MM.1S (cell line): Measurements from ENCODE around the gene PRR36.

Experiments used
- DNase-seq: peaks from one replicate; pipeline ENCODE4 v3.0.0-alpha.2; 2015
- H2AFZ ChIP-seq: fragments of 300-600 bp; sonication (generic); 2 replicates; pipeline ENCODE4 v1.6.0; 2016; ENCODE audit warnings: antibody characterized with exemption, low read length
- H3F3A ChIP-seq: fragments of 300-600 bp; sonication (generic); 2 replicates; pipeline ENCODE4 v1.6.1; 2016; ENCODE audit warnings: mild to moderate bottlenecking, antibody characterized with exemption, low read length, moderate library complexity, mixed read lengths; ENCODE audit not compliant: insufficient read depth
- H3K27ac ChIP-seq: fragments of 300-600 bp; sonication (generic); 2 replicates; pipeline ENCODE4 v1.5.1; 2016; ENCODE audit warnings: mild to moderate bottlenecking, low read length
- H3K27me3 ChIP-seq: fragments of 300-600 bp; sonication (generic); replicated peaks from 2 replicates; pipeline ENCODE4 v1.6.0; 2016; ENCODE audit warnings: low read length; ENCODE audit not compliant: insufficient read depth
- H3K36me3 ChIP-seq: fragments of 300-600 bp; sonication (generic); replicated peaks from 2 replicates; pipeline ENCODE4 v1.6.1; 2016; ENCODE audit warnings: mild to moderate bottlenecking, low read length, mixed read lengths; ENCODE audit not compliant: insufficient read depth
- H3K4me1 ChIP-seq: fragments of 300-600 bp; sonication (generic); 2 replicates; pipeline ENCODE4 v1.6.1; 2016; ENCODE audit warnings: low read length, mixed read lengths
- H3K4me2 ChIP-seq: fragments of 300-600 bp; sonication (generic); 2 replicates; pipeline ENCODE4 v1.6.0; 2016; ENCODE audit warnings: low read depth, low read length
- H3K4me3 ChIP-seq: fragments of 300-600 bp; sonication (generic); 2 replicates; pipeline ENCODE4 v1.5.1; 2016; ENCODE audit warnings: low read length, mixed read lengths
- H3K79me2 ChIP-seq: fragments of 300-600 bp; sonication (generic); 2 replicates; pipeline ENCODE4 v1.6.1; 2016; ENCODE audit warnings: mixed run types, low read length, mixed read lengths
- H3K9ac ChIP-seq: fragments of 300-600 bp; sonication (generic); 2 replicates; pipeline ENCODE4 v1.6.1; 2016; ENCODE audit warnings: low read length, mixed read lengths
- H3K9me2 ChIP-seq: fragments of 300-600 bp; sonication (generic); replicated peaks from 2 replicates; pipeline ENCODE4 v1.6.1; 2016; ENCODE audit warnings: mild to moderate bottlenecking, low read length, mixed read lengths; ENCODE audit not compliant: insufficient read depth
- H3K9me3 ChIP-seq: fragments of 300-600 bp; sonication (generic); replicated peaks from 2 replicates; pipeline ENCODE4 v1.6.1; 2016; ENCODE audit warnings: mild to moderate bottlenecking, low read length, mixed read lengths; ENCODE audit not compliant: insufficient read depth
- H4K20me1 ChIP-seq: fragments of 300-600 bp; sonication (generic); 2 replicates; pipeline ENCODE4 v1.6.1; 2016; ENCODE audit warnings: mild to moderate bottlenecking, low read length, moderate library complexity, mixed read lengths; ENCODE audit not compliant: insufficient read depth
- EZH2 ChIP-seq: fragments of 300-600 bp; sonication (generic); optimal IDR thresholded peaks from 2 replicates; pipeline ENCODE3; 2017; ENCODE audit warnings: low read depth, mild to moderate bottlenecking, antibody characterized with exemption, low read length, mixed read lengths
- EZH2phosphoT487 ChIP-seq: fragments of 300-600 bp; sonication (generic); IDR thresholded peaks from 2 replicates; pipeline ENCODE4 v1.6.1; 2018; ENCODE audit warnings: antibody characterized with exemption, low read length
- TF ChIP-seq, protein P1 (sequence below): fragments of 300-600 bp; sonication (generic); IDR thresholded peaks from 2 replicates; pipeline ENCODE4 v1.5.1; 2016; ENCODE audit warnings: antibody characterized with exemption, low read length, mixed read lengths

Gene PRR36

DNA sequence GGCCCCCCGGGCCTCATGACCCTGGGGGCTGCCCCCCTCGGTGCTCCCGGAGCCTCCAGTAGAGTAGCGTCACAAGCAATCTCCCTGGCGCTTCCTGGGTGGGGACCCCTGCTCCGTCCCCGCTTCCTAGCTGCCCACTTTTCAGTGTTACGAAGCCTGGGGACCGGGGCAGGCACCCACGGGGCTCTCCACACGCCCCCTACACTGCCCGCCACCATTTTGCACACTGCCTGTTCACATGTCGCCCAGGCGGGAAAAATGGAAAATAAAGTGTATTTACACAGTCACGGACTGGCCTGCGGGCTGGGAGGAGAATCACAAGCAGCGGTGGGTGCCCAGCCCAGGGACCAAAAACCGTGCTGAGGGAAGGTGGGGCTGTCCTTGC, 9.5 kb downstream of the PRR36 start:
- peak overlapping the region; percentile 68; the same call in 1 of the 2 replicates for H3K4me2 ChIP-seq
- H4K20me1 ChIP-seq, result no peaks in the 10 kb centered on the region
- no peak overlapping the region for H2AFZ ChIP-seq
- peaks cover 10% of the 10 kb centered on the region for H3K4me1 ChIP-seq
- no peaks in the 10 kb centered on the region for H3K9me2 ChIP-seq
- no peak for DNase-seq
- H3K4me3 ChIP-seq, result no peak overlapping the region
- no peaks in the 10 kb centered on the region for H3K36me3 ChIP-seq
- no peaks in the 10 kb centered on the region for H3K79me2 ChIP-seq
- H3F3A ChIP-seq, result no peaks in the 10 kb centered on the region
- no peak overlapping the region for H3K9ac ChIP-seq
- H3K27ac ChIP-seq, result no peak overlapping the region
- no peaks in the 10 kb centered on the region for H3K9me3 ChIP-seq
- H3K27me3 ChIP-seq, result peaks cover 14% of the 10 kb centered on the region
- TF ChIP-seq, protein P1, sequence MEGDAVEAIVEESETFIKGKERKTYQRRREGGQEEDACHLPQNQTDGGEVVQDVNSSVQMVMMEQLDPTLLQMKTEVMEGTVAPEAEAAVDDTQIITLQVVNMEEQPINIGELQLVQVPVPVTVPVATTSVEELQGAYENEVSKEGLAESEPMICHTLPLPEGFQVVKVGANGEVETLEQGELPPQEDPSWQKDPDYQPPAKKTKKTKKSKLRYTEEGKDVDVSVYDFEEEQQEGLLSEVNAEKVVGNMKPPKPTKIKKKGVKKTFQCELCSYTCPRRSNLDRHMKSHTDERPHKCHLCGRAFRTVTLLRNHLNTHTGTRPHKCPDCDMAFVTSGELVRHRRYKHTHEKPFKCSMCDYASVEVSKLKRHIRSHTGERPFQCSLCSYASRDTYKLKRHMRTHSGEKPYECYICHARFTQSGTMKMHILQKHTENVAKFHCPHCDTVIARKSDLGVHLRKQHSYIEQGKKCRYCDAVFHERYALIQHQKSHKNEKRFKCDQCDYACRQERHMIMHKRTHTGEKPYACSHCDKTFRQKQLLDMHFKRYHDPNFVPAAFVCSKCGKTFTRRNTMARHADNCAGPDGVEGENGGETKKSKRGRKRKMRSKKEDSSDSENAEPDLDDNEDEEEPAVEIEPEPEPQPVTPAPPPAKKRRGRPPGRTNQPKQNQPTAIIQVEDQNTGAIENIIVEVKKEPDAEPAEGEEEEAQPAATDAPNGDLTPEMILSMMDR, result no peak

- H3K9me3 ChIP-seq, result no peaks in the 10 kb centered on the region
- H2AFZ ChIP-seq, result no peak overlapping the region
- no peaks in the 10 kb centered on the region for H3F3A ChIP-seq
- H3K4me3 ChIP-seq, result no peak overlapping the region
- H3K79me2 ChIP-seq, result no peaks in the 10 kb centered on the region
- no peaks in the 10 kb centered on the region for H3K9me2 ChIP-seq
- no peak overlapping the region for H3K9ac ChIP-seq
- H3K36me3 ChIP-seq, result no peaks in the 10 kb centered on the region
- DNase-seq, result no peak
- H3K27me3 ChIP-seq, result peaks cover 14% of the 10 kb centered on the region
- no peak overlapping the region for H3K4me2 ChIP-seq
- TF ChIP-seq, protein P1, result no peak
- no peak for TF ChIP-seq EZH2
- peaks cover 10% of the 10 kb centered on the region for H3K4me1 ChIP-seq
- H3K27ac ChIP-seq, result no peak overlapping the region
- no peaks in the 10 kb centered on the region for H4K20me1 ChIP-seq
These were observed 10.1 kb downstream of the PRR36 start for GRCh38 chr19:7863971-7864689.

- Histone ChIP-seq H3K9me2 (no peaks in the 10 kb centered on the region), H3K27ac (no peak overlapping the region), H3K36me3 (no peaks in the 10 kb centered on the region), H3K27me3 (peaks cover 14% of the 10 kb centered on the region), H3K4me1 (peaks cover 10% of the 10 kb centered on the region), H3K4me2 (no peak overlapping the region), H3K4me3 (no peak overlapping the region), H4K20me1 (no peaks in the 10 kb centered on the region), H3K9me3 (no peaks in the 10 kb centered on the region), H3F3A (no peaks in the 10 kb centered on the region), H2AFZ (no peak overlapping the region), H3K79me2 (no peaks in the 10 kb centered on the region), H3K9ac (no peak overlapping the region)
- TF ChIP-seq, protein P1, result no peak
- TF ChIP-seq EZH2phosphoT487, result no peak
- TF ChIP-seq EZH2, result no peak
- DNase-seq, result no peak
These were observed 10.8 kb downstream of the PRR36 start for GRCh38 chr19:7863157-7863970.
